ENCODE data around the gene OR8D1. TPM values are rescaled to one million over a fixed set of nuclear protein-coding genes. Genes with fewer than 3 reads are reported as not detected.

OR8D1 gene
- total and polyA plus RNA-seq, 2 donors (not counting 3 experiments of a cell fraction or from before 2014, with no cell fraction given), result not detected

GRCh38 chr11:124331873-124332272, 18.1 kb upstream of the OR8D1 start:
- H3K9me1 ChIP-seq (replicated peaks; ENCODE audit: control insufficient read depth, extremely low read depth, insufficient read depth, low read length), result no peaks in the 10 kb centered on the region
- dilution Hi-C loops (cut with MboI; ENCODE audit: extremely low pct_ligation_motif_present, low sequenced_read_pairs), result no loop called here
- POLR2A ChIA-PET, result no interaction called here
- no peaks in the 10 kb centered on the region for H3K4me1 ChIP-seq (ENCODE audit: control insufficient read depth, extremely low read depth, insufficient read depth, low read length)
- H3K79me2 ChIP-seq (ENCODE audit: control insufficient read depth, insufficient read depth, low read length), result no peaks in the 10 kb centered on the region
- H3K27me3 ChIP-seq (ENCODE audit: control insufficient read depth in 2 of 2, insufficient read depth in 2 of 2, low read length in 2 of 2), result peaks cover 5 to 7% of the 10 kb centered on the region in 2 experiments
- no peak for FAIRE-seq
- H4K20me1 ChIP-seq (replicated peaks; ENCODE audit: control insufficient read depth, extremely low read depth, insufficient read depth, low read length), result no peaks in the 10 kb centered on the region
- intact Hi-C loops (cut with micrococcal nuclease), result no loop called here
- H2AFZ ChIP-seq (ENCODE audit: low read depth, low read length), result no peak overlapping the region
- H3K4me2 ChIP-seq (ENCODE audit: insufficient read depth, low read length), result no peak overlapping the region
- no peak overlapping the region for H3K4me3 ChIP-seq (replicated peaks in 1 of 3; ENCODE audit: insufficient read depth in 1 of 3, low read depth in 1 of 3, low read length in 3 of 3)
- H3K9me3 ChIP-seq (replicated peaks; ENCODE audit: control insufficient read depth, insufficient read depth, low read length), result no peaks in the 10 kb centered on the region
- TF ChIP-seq GATA2 (IDR thresholded peaks at IDR 0.05; ENCODE audit: insufficient read depth, insufficient read length, low read depth, low read length), result no peak
- TF ChIP-seq POLR2A (IDR thresholded peaks at IDR 0.05; ENCODE audit: low read depth, low read length), result no peak
- no peak for TF ChIP-seq POLR2AphosphoS5 (IDR thresholded peaks at IDR 0.05; ENCODE audit: insufficient read depth, low read depth, low read length)
- no peak for TF ChIP-seq MAX (IDR thresholded peaks at IDR 0.05; ENCODE audit: insufficient read depth, insufficient read length)
- TF ChIP-seq EZH2 (IDR thresholded peaks at IDR 0.05; ENCODE audit: borderline replicate concordance, low read depth, low read length, severe bottlenecking), result no peak
- no peak for TF ChIP-seq MYC (IDR thresholded peaks at IDR 0.05; ENCODE audit: low read depth, low read length)
- no peak for TF ChIP-seq JUN (IDR thresholded peaks at IDR 0.05; ENCODE audit: borderline replicate concordance, insufficient read depth, insufficient read length, low read depth)
- TF ChIP-seq, protein P1, sequence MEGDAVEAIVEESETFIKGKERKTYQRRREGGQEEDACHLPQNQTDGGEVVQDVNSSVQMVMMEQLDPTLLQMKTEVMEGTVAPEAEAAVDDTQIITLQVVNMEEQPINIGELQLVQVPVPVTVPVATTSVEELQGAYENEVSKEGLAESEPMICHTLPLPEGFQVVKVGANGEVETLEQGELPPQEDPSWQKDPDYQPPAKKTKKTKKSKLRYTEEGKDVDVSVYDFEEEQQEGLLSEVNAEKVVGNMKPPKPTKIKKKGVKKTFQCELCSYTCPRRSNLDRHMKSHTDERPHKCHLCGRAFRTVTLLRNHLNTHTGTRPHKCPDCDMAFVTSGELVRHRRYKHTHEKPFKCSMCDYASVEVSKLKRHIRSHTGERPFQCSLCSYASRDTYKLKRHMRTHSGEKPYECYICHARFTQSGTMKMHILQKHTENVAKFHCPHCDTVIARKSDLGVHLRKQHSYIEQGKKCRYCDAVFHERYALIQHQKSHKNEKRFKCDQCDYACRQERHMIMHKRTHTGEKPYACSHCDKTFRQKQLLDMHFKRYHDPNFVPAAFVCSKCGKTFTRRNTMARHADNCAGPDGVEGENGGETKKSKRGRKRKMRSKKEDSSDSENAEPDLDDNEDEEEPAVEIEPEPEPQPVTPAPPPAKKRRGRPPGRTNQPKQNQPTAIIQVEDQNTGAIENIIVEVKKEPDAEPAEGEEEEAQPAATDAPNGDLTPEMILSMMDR (IDR thresholded peaks at IDR 0.05; ENCODE audit: extremely low read depth in 1 of 2, insufficient read depth in 1 of 2, low read depth in 1 of 2, low read length in 2 of 2), result no peak
- no peak for TF ChIP-seq FOS (IDR thresholded peaks at IDR 0.05; ENCODE audit: borderline replicate concordance, insufficient read depth, low read length)
- BruUV-seq (replicated peaks), result no TSS peak
- no peak overlapping the region for H3K9ac ChIP-seq (replicated peaks; ENCODE audit: extremely low read depth, insufficient read depth, low read length)
- no peaks in the 10 kb centered on the region for H3K36me3 ChIP-seq (ENCODE audit: control insufficient read depth in 2 of 2, extremely low read depth in 1 of 2, insufficient read depth in 2 of 2, low read length in 2 of 2)
- no peak for DNase-seq (ENCODE audit: low read depth, low spot score)
- CTCF ChIA-PET, result interaction anchor here (1.4 to 4.0 kb wide), 3 partner anchors 250 to 263 kb away, joined by 3 to 41 read pairs (median 15); no protein-coding TSS in a partner anchor
- H3K27ac ChIP-seq (ENCODE audit: insufficient read depth, low read depth, low read length), result no peak overlapping the region
